ENCODE results near the gene DDB1. TPM values are rescaled to one million over a fixed set of nuclear protein-coding genes. Genes with fewer than 3 reads are reported as not detected.
A peak's percentile ranks its signal among the peaks of the same experiment; 100 is the strongest.

The DDB1 gene
- total RNA-seq, 2 experiments from 2014 or later, result 140 to 147 TPM

- intact Hi-C loops (cut with DNase I, micrococcal nuclease), result no loop called here
- POLR2A ChIA-PET, result interaction anchor here (2.6 kb wide), 1 partner anchor 23 kb away, joined by 7 read pairs; no protein-coding TSS in a partner anchor
- Mint-ChIP-seq H3K4me3 (no peak overlapping the region), H3K27me3 (no peaks in the 10 kb centered on the region), H3K36me3 (ENCODE audit: low read depth) (peaks cover 35% of the 10 kb centered on the region), H3K27ac (no peak overlapping the region), H3K4me1 (ENCODE audit: low read depth) (peaks cover 38% of the 10 kb centered on the region), H3K9me3 (no peaks in the 10 kb centered on the region)
- CTCF ChIA-PET, result interaction anchor here (5.0 to 5.1 kb wide), 2 partner anchors 22 to 27 kb away, joined by 29 to 47 read pairs; no protein-coding TSS in a partner anchor
- no peak overlapping the region for H3K4me3 ChIP-seq (ENCODE audit: low read length)
- ATAC-seq (ENCODE audit: poor library complexity), result no peak
- no peaks in the 10 kb centered on the region for H3K9me3 ChIP-seq (ENCODE audit: control insufficient read depth in 1 of 2, insufficient read depth in 1 of 2, low read length in 2 of 2)
- H3K27me3 ChIP-seq (ENCODE audit: control insufficient read depth in 1 of 2, insufficient read depth in 2 of 2, low read length in 2 of 2), result no peaks in the 10 kb centered on the region
- peaks cover 8% of the 10 kb centered on the region for H3K36me3 ChIP-seq (ENCODE audit: insufficient read depth, low read length)
- H3K27ac ChIP-seq (ENCODE audit: low read depth in 1 of 2, low read length in 2 of 2), result no peak overlapping the region
- H3K4me1 ChIP-seq (ENCODE audit: insufficient read depth, low read length), result peaks cover 39% of the 10 kb centered on the region
- no peak for TF ChIP-seq CTCF (IDR thresholded peaks at IDR 0.05)
- DNase-seq, result no peak
These were observed 25.7 kb upstream of the DDB1 start for GRCh38 chr11:61358566-61358965.

- Histone ChIP-seq H3K4me1 (ENCODE audit: insufficient read depth, low read length) (peaks cover 32% of the 10 kb centered on the region), H3K9me3 (ENCODE audit: control insufficient read depth in 1 of 2, insufficient read depth in 1 of 2, low read length in 2 of 2) (no peaks in the 10 kb centered on the region), H3K4me3 (ENCODE audit: low read length) (no peak overlapping the region), H3K27ac (ENCODE audit: low read depth in 1 of 2, low read length in 2 of 2) (no peak overlapping the region), H3K36me3 (ENCODE audit: insufficient read depth, low read length) (peaks cover 15% of the 10 kb centered on the region), H3K27me3 (ENCODE audit: control insufficient read depth in 1 of 2, insufficient read depth in 2 of 2, low read length in 2 of 2) (no peaks in the 10 kb centered on the region)
- H3K27me3 Mint-ChIP-seq, result no peaks in the 10 kb centered on the region
- POLR2A ChIA-PET, result interaction anchor here (2.6 kb wide), 1 partner anchor 22 kb away, joined by 7 read pairs; no protein-coding TSS in a partner anchor
- H3K36me3 Mint-ChIP-seq (ENCODE audit: low read depth), result peaks cover 38% of the 10 kb centered on the region
- intact Hi-C loops (cut with DNase I, micrococcal nuclease), result no loop called here
- DNase-seq, result no peak
- no peak for ATAC-seq (ENCODE audit: poor library complexity)
- no peak for TF ChIP-seq CTCF (IDR thresholded peaks at IDR 0.05)
- no peaks in the 10 kb centered on the region for H3K9me3 Mint-ChIP-seq
- peaks cover 31% of the 10 kb centered on the region for H3K4me1 Mint-ChIP-seq (ENCODE audit: low read depth)
- no peak overlapping the region for H3K27ac Mint-ChIP-seq
- peak overlapping the region; percentile 59 for H3K4me3 Mint-ChIP-seq
- CTCF ChIA-PET, result interaction anchor here (0.7 kb wide), 1 partner anchor 22 kb away, joined by 4 read pairs; no protein-coding TSS in a partner anchor
These were observed 25.0 kb upstream of the DDB1 start for GRCh38 chr11:61357894-61358239.

- ChIA-PET CTCF (interaction anchor here (0.7 kb wide), 1 partner anchor 21 kb away, joined by 4 read pairs; no protein-coding TSS in a partner anchor), POLR2A (interaction anchor here (2.6 kb wide), 1 partner anchor 21 kb away, joined by 7 read pairs; no protein-coding TSS in a partner anchor)
- no peaks in the 10 kb centered on the region for H3K27me3 ChIP-seq (ENCODE audit: control insufficient read depth in 1 of 2, insufficient read depth in 2 of 2, low read length in 2 of 2)
- H3K4me1 ChIP-seq (ENCODE audit: insufficient read depth, low read length), result peaks cover 27% of the 10 kb centered on the region
- TF ChIP-seq CTCF (IDR thresholded peaks at IDR 0.05), result no peak
- H3K4me3 Mint-ChIP-seq, result peak overlapping the region; percentile 59
- intact Hi-C loops (cut with DNase I, micrococcal nuclease), result no loop called here
- H3K4me1 Mint-ChIP-seq (ENCODE audit: low read depth), result peaks cover 26% of the 10 kb centered on the region
- ATAC-seq (ENCODE audit: poor library complexity) (no peak), DNase-seq (peak in 2 of 14 experiments; percentile 54 to 57)
- H3K9me3 Mint-ChIP-seq, result no peaks in the 10 kb centered on the region
- H3K36me3 Mint-ChIP-seq (ENCODE audit: low read depth), result peaks cover 36% of the 10 kb centered on the region
- H3K27me3 Mint-ChIP-seq, result no peaks in the 10 kb centered on the region
- H3K4me3 ChIP-seq (ENCODE audit: low read length), result no peak overlapping the region
- H3K27ac ChIP-seq (ENCODE audit: low read depth in 1 of 2, low read length in 2 of 2), result no peak overlapping the region
- no peaks in the 10 kb centered on the region for H3K9me3 ChIP-seq (ENCODE audit: control insufficient read depth in 1 of 2, insufficient read depth in 1 of 2, low read length in 2 of 2)
- no peak overlapping the region for H3K27ac Mint-ChIP-seq
- H3K36me3 ChIP-seq (ENCODE audit: insufficient read depth, low read length), result peaks cover 20% of the 10 kb centered on the region
These were observed 24.5 kb upstream of the DDB1 start for GRCh38 chr11:61357233-61357893.

Data from CD4-positive, alpha-beta T cell (primary cell).